ENCODE measurements around the gene GOLGA3. TPM values are rescaled to one million over a fixed set of nuclear protein-coding genes. Genes with fewer than 3 reads are reported as not detected.

The GOLGA3 gene
- total RNA-seq, 4 donors from 2014 or later, result 37.0 to 62.2 (median 54.0) TPM

- no peaks in the 10 kb centered on the region for H3K9me3 ChIP-seq
- no peak overlapping the region for H3K4me3 ChIP-seq
- 86 to 89% methylated on average over 8 to 15 of the region's 15 CpGs for WGBS, 2 donors
- intact Hi-C loops (cut with DNase I), result no loop called here
- no peak for DNase-seq
- no peak overlapping the region for H3K27ac ChIP-seq
- H3K4me1 ChIP-seq, result peaks cover 0 to 10% (median 0%) of the 10 kb centered on the region in 3 donors
- no peaks in the 10 kb centered on the region for H3K27me3 ChIP-seq
- TF ChIP-seq POLR2A (IDR thresholded peaks at IDR 0.05) (no peak), CTCF (IDR thresholded peaks at IDR 0.05) (no peak)
- peaks cover 15 to 80% (median 44%) of the 10 kb centered on the region in 3 donors for H3K36me3 ChIP-seq
Measured at GRCh38 chr12:132841151-132841550, 12.5 kb upstream of the GOLGA3 start.

- Histone ChIP-seq H3K9me3 (no peaks in the 10 kb centered on the region), H3K4me3 (no peak overlapping the region), H3K27me3 (no peaks in the 10 kb centered on the region), H3K27ac (no peak overlapping the region), H3K4me1 (peaks cover 0 to 10% (median 0%) of the 10 kb centered on the region in 3 donors), H3K36me3 (peaks cover 10 to 74% (median 40%) of the 10 kb centered on the region in 3 donors)
- WGBS, 2 donors, result 88 to 96% methylated on average over 15 to 17 of the region's 20 CpGs
- intact Hi-C loops (cut with DNase I), result no loop called here
- TF ChIP-seq CTCF (IDR thresholded peaks at IDR 0.05) (no peak), POLR2A (IDR thresholded peaks at IDR 0.05) (no peak)
- DNase-seq, result no peak
Measured at GRCh38 chr12:132840536-132840935, 11.9 kb upstream of the GOLGA3 start.

- TF ChIP-seq POLR2A (IDR thresholded peaks at IDR 0.05), result no peak
- no peak for TF ChIP-seq CTCF (IDR thresholded peaks at IDR 0.05)
Measured at GRCh38 chr12:132839558-132840235, 11.0 kb upstream of the GOLGA3 start.

GRCh38 chr12:132838410-132839080 lies 9.9 kb upstream of the GOLGA3 start:
- Histone ChIP-seq H3K9me3 (no peaks in the 10 kb centered on the region), H3K4me3 (no peak overlapping the region), H3K27me3 (no peaks in the 10 kb centered on the region), H3K4me1 (peaks cover 0 to 10% (median 0%) of the 10 kb centered on the region in 3 donors), H3K27ac (peak overlapping the region in 3 of 4 donors; percentile 15 to 50 (median 26)), H3K36me3 (peaks cover 14 to 61% (median 26%) of the 10 kb centered on the region in 3 donors)
- no peak for TF ChIP-seq CTCF (IDR thresholded peaks at IDR 0.05)
- TF ChIP-seq POLR2A (IDR thresholded peaks at IDR 0.05), result no peak
- DNase-seq, result no peak
- intact Hi-C loops (cut with DNase I), result no loop called here
- 100% methylated on average over 3 of the region's 17 CpGs; no CpG with 5 or more reads in 1 of the 2 donors for WGBS, 2 donors

More at GRCh38 chr12:132839558-132840235, 11.0 kb upstream of the GOLGA3 start:
- H3K36me3 ChIP-seq, result peaks cover 10 to 66% (median 38%) of the 10 kb centered on the region in 3 donors
- WGBS, 2 donors, result 84 to 86% methylated on average over 13 to 14 of the region's 14 CpGs
- no peaks in the 10 kb centered on the region for H3K27me3 ChIP-seq
- H3K4me1 ChIP-seq, result peaks cover 0 to 10% (median 0%) of the 10 kb centered on the region in 3 donors
- no peak overlapping the region for H3K27ac ChIP-seq
- no peaks in the 10 kb centered on the region for H3K9me3 ChIP-seq
- no peak overlapping the region for H3K4me3 ChIP-seq
- intact Hi-C loops (cut with DNase I), result no loop called here
- no peak for DNase-seq

Measured in esophagus squamous epithelium (tissue), 5 donors.